Measurements from ENCODE around the gene PLIN5.
A peak's percentile ranks its signal among the peaks of the same experiment; 100 is the strongest.

The PLIN5 gene

GRCh38 chr19:4534836-4535658, at the start of gene PLIN5:
PLIN5 (minus strand) TSS chr19:4535224; CDS start chr19:4534074, 1,150 bp downstream.
- Mint-ChIP-seq H3K36me3 (ENCODE audit: low read depth) (no peaks in the 10 kb centered on the region), H3K27ac (no peak within 1 kb of the TSS), H3K4me3 (no peak within 1 kb of the TSS), H3K4me1 (ENCODE audit: low read depth) (peaks cover 2% of the 10 kb centered on the region), H3K27me3 (ENCODE audit: low read depth) (peaks cover 11% of the 10 kb centered on the region), H3K9me3 (no peaks in the 10 kb centered on the region)
- peak; percentile 15 for DNase-seq (ENCODE audit: low spot score)

GRCh38 chr19:4583961-4584669, 49.1 kb upstream of the PLIN5 start:
- H3K9me3 Mint-ChIP-seq = no peaks in the 10 kb centered on the region
- DNase-seq (ENCODE audit: low spot score) = no peak
- no peak overlapping the region for H3K27ac Mint-ChIP-seq
- no peak overlapping the region for H3K4me3 Mint-ChIP-seq
- H3K27me3 Mint-ChIP-seq (ENCODE audit: low read depth) = peaks cover 52% of the 10 kb centered on the region
- H3K36me3 Mint-ChIP-seq (ENCODE audit: low read depth) = no peaks in the 10 kb centered on the region
- H3K4me1 Mint-ChIP-seq (ENCODE audit: low read depth) = peaks cover 1% of the 10 kb centered on the region

- peaks cover 1% of the 10 kb centered on the region for H3K4me1 Mint-ChIP-seq (ENCODE audit: low read depth)
- H3K9me3 Mint-ChIP-seq = no peaks in the 10 kb centered on the region
- DNase-seq (ENCODE audit: low spot score) = no peak
- peaks cover 55% of the 10 kb centered on the region for H3K27me3 Mint-ChIP-seq (ENCODE audit: low read depth)
- H3K36me3 Mint-ChIP-seq (ENCODE audit: low read depth) = no peaks in the 10 kb centered on the region
- H3K27ac Mint-ChIP-seq = no peak overlapping the region
- H3K4me3 Mint-ChIP-seq = no peak overlapping the region
Observed at GRCh38 chr19:4582980-4583842, 48.2 kb upstream of the PLIN5 start.

GRCh38 chr19:4581666-4582553, 46.9 kb upstream of the PLIN5 start:
- Mint-ChIP-seq H3K27me3 (ENCODE audit: low read depth) (peaks cover 50% of the 10 kb centered on the region), H3K36me3 (ENCODE audit: low read depth) (no peaks in the 10 kb centered on the region), H3K9me3 (no peaks in the 10 kb centered on the region), H3K27ac (no peak overlapping the region), H3K4me1 (ENCODE audit: low read depth) (peaks cover 1% of the 10 kb centered on the region), H3K4me3 (peak overlapping the region; percentile 34)
- DNase-seq (ENCODE audit: low spot score) = no peak

- peaks cover 51% of the 10 kb centered on the region for H3K27me3 Mint-ChIP-seq (ENCODE audit: low read depth)
- no peaks in the 10 kb centered on the region for H3K36me3 Mint-ChIP-seq (ENCODE audit: low read depth)
Observed at GRCh38 chr19:4580961-4581665, 46.1 kb upstream of the PLIN5 start.

GRCh38 chr19:4580021-4580901, 45.2 kb upstream of the PLIN5 start:
- H3K27me3 Mint-ChIP-seq (ENCODE audit: low read depth) = peaks cover 45% of the 10 kb centered on the region
- no peaks in the 10 kb centered on the region for H3K9me3 Mint-ChIP-seq
- H3K4me1 Mint-ChIP-seq (ENCODE audit: low read depth) = peaks cover 1% of the 10 kb centered on the region
- no peaks in the 10 kb centered on the region for H3K36me3 Mint-ChIP-seq (ENCODE audit: low read depth)
- no peak for DNase-seq (ENCODE audit: low spot score)
- H3K27ac Mint-ChIP-seq = no peak overlapping the region
- H3K4me3 Mint-ChIP-seq = no peak overlapping the region

More at GRCh38 chr19:4580961-4581665, 46.1 kb upstream of the PLIN5 start:
- DNase-seq (ENCODE audit: low spot score) = no peak
- Mint-ChIP-seq H3K27ac (no peak overlapping the region), H3K9me3 (no peaks in the 10 kb centered on the region), H3K4me3 (no peak overlapping the region), H3K4me1 (ENCODE audit: low read depth) (peaks cover 1% of the 10 kb centered on the region)

GRCh38 chr19:4579389-4579788, 44.4 kb upstream of the PLIN5 start:
- Mint-ChIP-seq H3K27me3 (ENCODE audit: low read depth) (peaks cover 44% of the 10 kb centered on the region), H3K27ac (no peak overlapping the region)

GRCh38 chr19:4578552-4579248, 43.7 kb upstream of the PLIN5 start:
- DNase-seq (ENCODE audit: low spot score) = no peak
- H3K4me3 Mint-ChIP-seq = no peak overlapping the region
- H3K27me3 Mint-ChIP-seq (ENCODE audit: low read depth) = peaks cover 43% of the 10 kb centered on the region
- H3K27ac Mint-ChIP-seq = no peak overlapping the region
- H3K9me3 Mint-ChIP-seq = no peaks in the 10 kb centered on the region
- H3K4me1 Mint-ChIP-seq (ENCODE audit: low read depth) = peaks cover 1% of the 10 kb centered on the region
- H3K36me3 Mint-ChIP-seq (ENCODE audit: low read depth) = no peaks in the 10 kb centered on the region

More at GRCh38 chr19:4579389-4579788, 44.4 kb upstream of the PLIN5 start:
- H3K36me3 Mint-ChIP-seq (ENCODE audit: low read depth) = no peaks in the 10 kb centered on the region
- no peak for DNase-seq (ENCODE audit: low spot score)
- no peaks in the 10 kb centered on the region for H3K9me3 Mint-ChIP-seq
- no peak overlapping the region for H3K4me3 Mint-ChIP-seq
- H3K4me1 Mint-ChIP-seq (ENCODE audit: low read depth) = peaks cover 1% of the 10 kb centered on the region

- Mint-ChIP-seq H3K4me3 (no peak overlapping the region), H3K9me3 (no peaks in the 10 kb centered on the region), H3K36me3 (ENCODE audit: low read depth) (no peaks in the 10 kb centered on the region), H3K27me3 (ENCODE audit: low read depth) (peaks cover 33% of the 10 kb centered on the region), H3K27ac (no peak overlapping the region), H3K4me1 (ENCODE audit: low read depth) (no peaks in the 10 kb centered on the region)
- no peak for DNase-seq (ENCODE audit: low spot score)
Observed at GRCh38 chr19:4577020-4577782, 42.2 kb upstream of the PLIN5 start.

- H3K9me3 Mint-ChIP-seq = no peaks in the 10 kb centered on the region
- no peaks in the 10 kb centered on the region for H3K36me3 Mint-ChIP-seq (ENCODE audit: low read depth)
- no peaks in the 10 kb centered on the region for H3K4me1 Mint-ChIP-seq (ENCODE audit: low read depth)
- DNase-seq (ENCODE audit: low spot score) = peak; percentile 37
- no peak overlapping the region for H3K4me3 Mint-ChIP-seq
- no peak overlapping the region for H3K27ac Mint-ChIP-seq
- H3K27me3 Mint-ChIP-seq (ENCODE audit: low read depth) = peaks cover 28% of the 10 kb centered on the region
Observed at GRCh38 chr19:4576016-4576933, 41.3 kb upstream of the PLIN5 start.

Measured in T-helper 2 cell treated with Interferon-gamma antibody and Interleukin-4, amounts not matched to agents 5 μg/mL and 100 μg/mL, for 36 hours (primary cell).